Measurements from ENCODE around the gene IGLL5. TPM values are rescaled to one million over a fixed set of nuclear protein-coding genes. Genes with fewer than 3 reads are reported as not detected.

Gene IGLL5
- total RNA-seq, 3 donors from 2014 or later, result 11.1 to 41.3 TPM; not detected in 1

DNA sequence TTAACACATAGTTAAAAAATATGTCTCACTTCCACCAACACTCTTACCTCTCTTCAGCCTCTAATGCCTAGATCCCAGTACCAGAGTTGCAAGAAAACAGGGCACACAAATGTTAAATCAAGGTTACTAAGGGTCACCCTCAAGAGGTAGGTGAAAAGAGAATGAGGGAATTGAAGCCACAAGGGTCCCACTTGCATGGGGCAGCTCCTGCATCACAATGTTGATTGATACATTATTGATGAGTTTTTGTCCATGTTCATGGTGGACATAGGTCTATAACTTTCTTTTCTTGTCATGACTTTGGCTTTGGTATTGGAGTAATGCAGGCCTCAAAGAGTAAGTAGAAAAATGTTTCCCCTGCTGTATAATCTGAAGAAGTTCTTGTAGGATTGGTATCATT is 46.0 kb upstream of the IGLL5 start:
- Histone ChIP-seq H3K27ac (no peak overlapping the region), H3K4me3 (no peak overlapping the region), H3K36me3 (no peaks in the 10 kb centered on the region), H3K4me1 (no peaks in the 10 kb centered on the region), H3K27me3 (no peaks in the 10 kb centered on the region), H3K9me3 (peaks cover 0 to 9% of the 10 kb centered on the region in 2 donors)
- TF ChIP-seq, protein P1, sequence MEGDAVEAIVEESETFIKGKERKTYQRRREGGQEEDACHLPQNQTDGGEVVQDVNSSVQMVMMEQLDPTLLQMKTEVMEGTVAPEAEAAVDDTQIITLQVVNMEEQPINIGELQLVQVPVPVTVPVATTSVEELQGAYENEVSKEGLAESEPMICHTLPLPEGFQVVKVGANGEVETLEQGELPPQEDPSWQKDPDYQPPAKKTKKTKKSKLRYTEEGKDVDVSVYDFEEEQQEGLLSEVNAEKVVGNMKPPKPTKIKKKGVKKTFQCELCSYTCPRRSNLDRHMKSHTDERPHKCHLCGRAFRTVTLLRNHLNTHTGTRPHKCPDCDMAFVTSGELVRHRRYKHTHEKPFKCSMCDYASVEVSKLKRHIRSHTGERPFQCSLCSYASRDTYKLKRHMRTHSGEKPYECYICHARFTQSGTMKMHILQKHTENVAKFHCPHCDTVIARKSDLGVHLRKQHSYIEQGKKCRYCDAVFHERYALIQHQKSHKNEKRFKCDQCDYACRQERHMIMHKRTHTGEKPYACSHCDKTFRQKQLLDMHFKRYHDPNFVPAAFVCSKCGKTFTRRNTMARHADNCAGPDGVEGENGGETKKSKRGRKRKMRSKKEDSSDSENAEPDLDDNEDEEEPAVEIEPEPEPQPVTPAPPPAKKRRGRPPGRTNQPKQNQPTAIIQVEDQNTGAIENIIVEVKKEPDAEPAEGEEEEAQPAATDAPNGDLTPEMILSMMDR (IDR thresholded peaks at IDR 0.05), result no peak
- no peak for TF ChIP-seq POLR2A (IDR thresholded peaks at IDR 0.05)
- TF ChIP-seq POLR2AphosphoS5 (IDR thresholded peaks at IDR 0.05), result no peak
- intact Hi-C loops (cut with DNase I; ENCODE audit: low total_unique reads), result no loop called here
- no peak for DNase-seq (ENCODE audit: low spot score in 2 of 2)

DNA sequence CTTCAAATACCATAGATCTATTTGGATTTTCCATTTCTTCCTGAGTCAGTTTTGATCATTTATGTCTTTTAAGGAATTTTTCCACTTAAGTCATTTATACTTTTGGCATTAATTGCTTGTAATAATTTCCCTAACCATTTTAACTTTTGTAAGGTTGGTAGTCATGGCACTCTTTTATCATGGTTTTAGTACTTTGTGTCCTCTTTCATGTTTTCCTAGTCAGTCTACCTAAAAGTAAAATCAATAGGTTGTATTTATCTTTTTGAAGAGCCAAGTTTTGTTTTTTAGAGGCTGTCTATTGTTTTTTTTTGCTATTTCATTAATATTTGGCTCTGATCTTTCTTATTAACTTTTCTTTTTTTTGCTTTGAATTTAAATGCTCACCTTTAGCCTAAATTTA is 45.5 kb upstream of the IGLL5 start:
- TF ChIP-seq POLR2AphosphoS5 (IDR thresholded peaks at IDR 0.05) (no peak), POLR2A (IDR thresholded peaks at IDR 0.05) (no peak)
- TF ChIP-seq, protein P1 (IDR thresholded peaks at IDR 0.05), result no peak
- no peak overlapping the region for H3K4me3 ChIP-seq
- intact Hi-C loops (cut with DNase I; ENCODE audit: low total_unique reads), result no loop called here

DNA sequence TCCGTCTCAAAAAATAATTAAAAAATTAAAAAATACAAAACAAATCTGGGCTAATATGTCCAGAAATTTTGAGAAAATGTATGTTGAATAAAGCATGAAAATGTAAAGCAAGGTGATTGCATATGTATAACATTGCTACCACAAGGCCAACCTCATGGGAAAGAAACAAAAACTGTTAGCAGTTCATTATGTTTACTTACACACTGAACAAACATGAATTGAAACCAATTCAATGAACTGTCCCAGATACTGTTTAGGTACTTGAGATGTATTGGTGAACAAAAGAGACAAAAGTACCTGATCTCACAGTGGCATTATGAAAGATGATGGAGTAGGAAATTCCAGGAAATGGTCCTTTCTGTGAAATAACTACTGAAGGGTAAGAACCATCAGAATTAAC is 43.8 kb upstream of the IGLL5 start:
- no peak for TF ChIP-seq POLR2AphosphoS5 (IDR thresholded peaks at IDR 0.05)
- TF ChIP-seq, protein P1 (IDR thresholded peaks at IDR 0.05), result no peak
- no peak for TF ChIP-seq POLR2A (IDR thresholded peaks at IDR 0.05)
- Histone ChIP-seq H3K4me1 (no peaks in the 10 kb centered on the region), H3K36me3 (no peaks in the 10 kb centered on the region), H3K9me3 (peaks cover 0 to 9% of the 10 kb centered on the region in 2 donors), H3K27ac (no peak overlapping the region), H3K4me3 (no peak overlapping the region), H3K27me3 (no peaks in the 10 kb centered on the region)
- DNase-seq (ENCODE audit: low spot score in 2 of 2), result no peak
- intact Hi-C loops (cut with DNase I; ENCODE audit: low total_unique reads), result no loop called here

More for the DNA sequence above, 45.5 kb upstream of the IGLL5 start:
- H3K36me3 ChIP-seq, result no peaks in the 10 kb centered on the region
- H3K9me3 ChIP-seq, result peaks cover 0 to 9% of the 10 kb centered on the region in 2 donors
- no peaks in the 10 kb centered on the region for H3K27me3 ChIP-seq
- no peak overlapping the region for H3K27ac ChIP-seq
- DNase-seq (ENCODE audit: low spot score in 2 of 2), result no peak
- H3K4me1 ChIP-seq, result no peaks in the 10 kb centered on the region

DNA sequence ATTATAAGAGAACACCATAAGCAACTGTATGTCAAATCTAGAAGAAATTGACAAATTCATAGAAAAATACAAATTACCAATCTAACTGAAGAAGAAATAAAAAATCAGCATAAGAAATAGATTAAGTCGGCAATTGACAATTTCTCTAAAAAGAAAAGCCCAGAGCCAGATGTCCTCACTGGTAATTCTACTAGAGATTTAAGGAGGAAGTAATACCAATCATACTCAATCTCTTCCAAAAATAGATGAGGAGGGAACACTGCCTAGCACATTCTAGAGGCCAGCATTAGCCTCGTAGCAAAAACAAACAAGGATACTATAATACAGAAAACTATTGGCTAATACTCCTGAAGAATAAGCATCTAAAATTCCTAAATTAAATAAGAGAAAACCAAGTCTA is 40.4 kb upstream of the IGLL5 start:
- TF ChIP-seq, protein P1 (IDR thresholded peaks at IDR 0.05), result no peak
- no peak for TF ChIP-seq POLR2AphosphoS5 (IDR thresholded peaks at IDR 0.05)
- TF ChIP-seq POLR2A (IDR thresholded peaks at IDR 0.05), result no peak
- no peaks in the 10 kb centered on the region for H3K27me3 ChIP-seq
- no peak overlapping the region for H3K27ac ChIP-seq
- peaks cover 0 to under 1% of the 10 kb centered on the region in 2 donors for H3K9me3 ChIP-seq
- no peak for DNase-seq (ENCODE audit: low spot score in 2 of 2)
- intact Hi-C loops (cut with DNase I; ENCODE audit: low total_unique reads), result no loop called here
- H3K4me1 ChIP-seq, result no peaks in the 10 kb centered on the region
- H3K36me3 ChIP-seq, result no peaks in the 10 kb centered on the region
- H3K4me3 ChIP-seq, result no peak overlapping the region

DNA sequence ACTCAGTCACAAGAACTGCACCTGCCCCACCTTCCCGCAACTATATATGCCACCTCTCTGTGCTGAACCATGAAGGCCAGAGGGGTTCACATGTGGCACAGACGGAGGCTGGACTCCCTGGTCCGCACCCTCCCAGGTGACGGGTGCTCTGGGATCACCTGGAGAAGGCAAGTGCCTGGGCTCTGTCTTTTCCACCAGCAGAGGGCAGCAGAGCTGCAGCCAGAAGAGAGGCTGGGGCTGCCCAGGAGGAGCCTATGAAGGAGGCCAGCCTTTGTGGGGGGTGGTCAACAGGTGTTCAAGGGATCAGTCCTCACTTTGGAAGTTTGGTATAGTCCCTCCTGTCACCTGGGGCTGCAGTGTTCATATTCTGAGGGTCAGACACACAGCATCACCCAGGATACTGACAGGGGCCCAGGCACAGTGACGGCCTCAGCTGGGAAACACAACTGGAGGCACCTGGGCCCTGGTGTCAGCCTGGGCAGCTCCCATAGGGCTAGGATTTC is 39.2 kb upstream of the IGLL5 start:
- Histone ChIP-seq H3K9me3 (no peaks in the 10 kb centered on the region), H3K27me3 (no peaks in the 10 kb centered on the region), H3K4me1 (no peaks in the 10 kb centered on the region), H3K36me3 (no peaks in the 10 kb centered on the region), H3K4me3 (no peak overlapping the region), H3K27ac (no peak overlapping the region)
- intact Hi-C loops (cut with DNase I; ENCODE audit: low total_unique reads), result no loop called here
- TF ChIP-seq POLR2AphosphoS5 (IDR thresholded peaks at IDR 0.05) (no peak), POLR2A (IDR thresholded peaks at IDR 0.05) (no peak)
- TF ChIP-seq, protein P1 (IDR thresholded peaks at IDR 0.05), result peak; percentile 33 to 75 (median 63)
- DNase-seq (ENCODE audit: low spot score in 2 of 2), result peak; percentile 34 to 60
